Smooth muscle cell (in vitro differentiated cells): ENCODE measurements around the gene CHST15. TPM values are rescaled to one million over a fixed set of nuclear protein-coding genes. Genes with fewer than 3 reads are reported as not detected.

Source experiments
- DNase-seq: peaks from one replicate; lab custom pipeline; 2025; ENCODE audit not compliant: unreplicated experiment; lab: John Stamatoyannopoulos, UW
- H2AFZ ChIP-seq: fragments of 200-600 bp; sonication (generic); 2 replicates; pipeline ENCODE4 v1.6.0; 2016; ENCODE audit warnings: antibody characterized with exemption, low read depth, mild to moderate bottlenecking
- H3F3A ChIP-seq: fragments of 200-600 bp; sonication (generic); 2 replicates; pipeline ENCODE4 v1.6.0; 2017; ENCODE audit warnings: antibody characterized with exemption, low read depth
- H3K27ac ChIP-seq: fragments of 200-600 bp; sonication (generic); 2 replicates; pipeline ENCODE4 v1.5.1; 2016; ENCODE audit warnings: low read depth, mild to moderate bottlenecking
- H3K27me3 ChIP-seq: fragments of 200-600 bp; sonication (generic); 2 replicates; pipeline ENCODE4 v1.6.1; 2016; ENCODE audit warnings: low read depth, mild to moderate bottlenecking
- H3K36me3 ChIP-seq: fragments of 200-600 bp; sonication (generic); 2 replicates; pipeline ENCODE4 v1.5.1; 2016; ENCODE audit warnings: low read depth
- H3K4me1 ChIP-seq: fragments of 200-600 bp; sonication (generic); 2 replicates; pipeline ENCODE4 v1.5.1; 2016; ENCODE audit warnings: low read depth
- H3K4me2 ChIP-seq: fragments of 200-600 bp; sonication (generic); 2 replicates; pipeline ENCODE4 v1.6.0; 2016; ENCODE audit warnings: mild to moderate bottlenecking
- H3K4me3 ChIP-seq: fragments of 200-600 bp; sonication (generic); 2 replicates; pipeline ENCODE4 v1.5.1; 2016; ENCODE audit warnings: mild to moderate bottlenecking
- H3K79me2 ChIP-seq: fragments of 200-600 bp; sonication (generic); 2 replicates; pipeline ENCODE4 v1.6.0; 2016; ENCODE audit warnings: low read depth, mild to moderate bottlenecking
- H3K9ac ChIP-seq: fragments of 200-600 bp; sonication (generic); 2 replicates; pipeline ENCODE4 v1.6.0; 2016; ENCODE audit warnings: low read depth
- H3K9me3 ChIP-seq: fragments of 200-600 bp; sonication (generic); replicated peaks from 2 replicates; pipeline ENCODE4 v1.5.1; 2016; ENCODE audit warnings: low read depth
- H4K20me1 ChIP-seq: fragments of 200-600 bp; sonication (generic); 2 replicates; pipeline ENCODE4 v1.6.0; 2016; ENCODE audit warnings: low read depth
- WGBS: methylation state at CpG from one replicate; pipeline ENCODE4 v1.1.7; 2016; ENCODE audit warnings: low lambda C conversion rate; 5-methylcytosine and 5-hydroxymethylcytosine counted together
- polyA plus RNA-seq: library from polyadenylated mRNA; unstranded; fragments of >200 nt; fragmentation: Nextera tagmentation; extraction: Ambion mirVana; gene quantifications from 2 replicates; pipeline ENCODE4 v1.2.1, GENCODE V29; 2016
- total RNA-seq: library from RNA; depleted of rRNA; stranded (reverse); fragments of >200 nt; gene quantifications from 2 replicates; pipeline ENCODE4 v1.2.3, GENCODE V29; 2014
- TF ChIP-seq, protein P1 (sequence below): fragments of 200-600 bp; sonication (generic); IDR thresholded peaks from 2 replicates; pipeline ENCODE4 v1.5.1; 2017; ENCODE audit warnings: borderline replicate concordance, mild to moderate bottlenecking, antibody characterized with exemption; ENCODE audit not compliant: insufficient read depth, poor library complexity, severe bottlenecking

CHST15 gene
- total and polyA plus RNA-seq, 2 experiments from 2014 or later: 14.1 to 20.4 TPM

DNA sequence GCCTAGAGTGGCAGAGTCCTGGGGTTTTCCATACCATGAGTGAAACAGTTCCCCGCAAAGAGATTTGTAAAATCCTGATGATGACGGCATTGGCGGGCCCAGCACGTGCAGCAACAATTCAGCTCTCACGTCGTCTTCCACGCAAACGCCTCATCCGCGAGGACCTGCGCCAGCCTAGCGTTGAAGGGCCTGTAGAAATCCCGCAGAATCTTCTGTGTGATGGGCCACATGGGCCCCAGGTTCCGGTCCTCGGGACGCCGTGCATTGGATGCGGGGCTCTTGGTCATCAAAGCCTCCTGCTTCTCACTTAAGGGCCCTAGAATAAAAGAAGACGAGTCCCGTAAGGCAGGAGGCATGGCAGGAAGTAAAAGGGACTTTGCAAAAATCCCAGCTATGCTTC is 83.4 kb downstream of the CHST15 start:
- Histone ChIP-seq H3K4me2 (no peak overlapping the region), H3K9ac (no peak overlapping the region), H3K4me1 (no peaks in the 10 kb centered on the region), H3K27ac (no peak overlapping the region), H2AFZ (no peak overlapping the region), H3K79me2 (no peaks in the 10 kb centered on the region), H3K9me3 (no peaks in the 10 kb centered on the region), H3K36me3 (no peaks in the 10 kb centered on the region), H4K20me1 (no peaks in the 10 kb centered on the region), H3K4me3 (no peak overlapping the region), H3K27me3 (no peaks in the 10 kb centered on the region), H3F3A (no peaks in the 10 kb centered on the region)
- 97% methylated on average over 20 of the region's 20 CpGs for WGBS
- TF ChIP-seq, protein P1, sequence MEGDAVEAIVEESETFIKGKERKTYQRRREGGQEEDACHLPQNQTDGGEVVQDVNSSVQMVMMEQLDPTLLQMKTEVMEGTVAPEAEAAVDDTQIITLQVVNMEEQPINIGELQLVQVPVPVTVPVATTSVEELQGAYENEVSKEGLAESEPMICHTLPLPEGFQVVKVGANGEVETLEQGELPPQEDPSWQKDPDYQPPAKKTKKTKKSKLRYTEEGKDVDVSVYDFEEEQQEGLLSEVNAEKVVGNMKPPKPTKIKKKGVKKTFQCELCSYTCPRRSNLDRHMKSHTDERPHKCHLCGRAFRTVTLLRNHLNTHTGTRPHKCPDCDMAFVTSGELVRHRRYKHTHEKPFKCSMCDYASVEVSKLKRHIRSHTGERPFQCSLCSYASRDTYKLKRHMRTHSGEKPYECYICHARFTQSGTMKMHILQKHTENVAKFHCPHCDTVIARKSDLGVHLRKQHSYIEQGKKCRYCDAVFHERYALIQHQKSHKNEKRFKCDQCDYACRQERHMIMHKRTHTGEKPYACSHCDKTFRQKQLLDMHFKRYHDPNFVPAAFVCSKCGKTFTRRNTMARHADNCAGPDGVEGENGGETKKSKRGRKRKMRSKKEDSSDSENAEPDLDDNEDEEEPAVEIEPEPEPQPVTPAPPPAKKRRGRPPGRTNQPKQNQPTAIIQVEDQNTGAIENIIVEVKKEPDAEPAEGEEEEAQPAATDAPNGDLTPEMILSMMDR: no peak
- DNase-seq: no peak

DNA sequence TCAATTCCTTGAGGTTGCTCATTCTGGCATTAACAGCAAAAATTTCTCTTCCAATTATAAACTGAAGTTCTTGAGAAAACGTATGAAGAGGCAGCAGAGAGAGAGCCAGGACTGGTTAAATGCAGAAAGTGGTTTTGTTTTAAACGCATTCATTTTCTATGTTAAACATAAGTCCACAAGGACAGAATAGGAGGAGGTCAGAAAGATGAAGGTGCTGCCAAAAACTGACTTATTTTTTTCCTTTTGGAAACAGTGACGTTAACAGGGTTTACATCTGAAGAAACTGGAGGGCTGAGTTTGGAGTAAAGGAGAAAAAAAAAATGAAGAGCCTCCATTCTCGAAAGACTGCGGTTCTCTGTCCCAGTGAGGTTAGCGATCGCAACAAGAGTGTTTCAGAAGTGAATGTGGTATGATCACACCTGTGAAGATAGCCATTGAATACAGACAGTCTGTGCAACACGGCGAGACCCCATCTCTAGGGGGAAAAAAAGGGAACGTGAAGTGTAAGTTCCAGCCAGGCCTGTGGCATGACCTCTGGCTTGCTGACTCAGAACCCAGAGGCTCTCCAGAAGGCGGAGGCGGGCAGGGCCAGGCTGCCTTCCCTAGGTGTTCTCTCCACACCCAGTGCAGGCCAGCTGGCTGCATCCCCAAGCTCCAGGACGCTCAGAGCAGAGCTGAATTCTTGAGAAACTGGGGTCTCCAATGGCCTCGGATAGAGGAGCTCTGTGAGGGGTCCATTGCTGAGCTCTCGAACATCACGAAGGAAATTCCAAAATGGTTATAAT is 84.0 kb downstream of the CHST15 start:
- H3K4me3 ChIP-seq: no peak overlapping the region
- DNase-seq: no peak
- WGBS: 94% methylated on average over 16 of the region's 16 CpGs

DNA sequence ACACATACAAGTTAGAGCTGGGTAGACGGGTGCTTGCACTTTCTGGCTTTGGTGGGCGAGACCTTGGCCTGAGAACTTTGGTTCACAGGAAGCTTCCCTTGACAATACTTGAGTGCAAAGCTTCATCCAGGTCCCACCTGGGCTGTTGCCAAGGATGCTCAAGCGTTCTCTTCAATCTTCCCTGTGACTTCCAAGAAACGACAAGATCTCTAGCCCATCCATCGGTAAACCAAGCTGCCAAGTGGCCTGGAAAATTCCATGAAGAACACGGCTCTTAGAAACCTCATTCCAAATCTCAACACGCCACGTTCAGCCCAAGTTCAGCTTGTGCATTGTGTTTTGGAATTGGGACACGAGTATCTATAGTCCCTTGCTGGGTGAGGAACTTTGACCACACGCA is 84.7 kb downstream of the CHST15 start:
- H3K4me1 ChIP-seq: no peaks in the 10 kb centered on the region
- TF ChIP-seq, protein P1: no peak
- H2AFZ ChIP-seq: no peak overlapping the region
- 97% methylated on average over 10 of the region's 10 CpGs for WGBS
- no peaks in the 10 kb centered on the region for H3K36me3 ChIP-seq
- DNase-seq: no peak
- H3K4me2 ChIP-seq: no peak overlapping the region
- H3F3A ChIP-seq: no peaks in the 10 kb centered on the region
- no peaks in the 10 kb centered on the region for H3K9me3 ChIP-seq
- no peak overlapping the region for H3K4me3 ChIP-seq
- no peak overlapping the region for H3K9ac ChIP-seq
- H3K27me3 ChIP-seq: no peaks in the 10 kb centered on the region
- H4K20me1 ChIP-seq: no peaks in the 10 kb centered on the region
- no peak overlapping the region for H3K27ac ChIP-seq
- H3K79me2 ChIP-seq: no peaks in the 10 kb centered on the region

More for the DNA sequence above, 84.0 kb downstream of the CHST15 start:
- Histone ChIP-seq H3K79me2 (no peaks in the 10 kb centered on the region), H3K4me2 (no peak overlapping the region), H3K36me3 (no peaks in the 10 kb centered on the region), H3K9me3 (no peaks in the 10 kb centered on the region), H3K27me3 (no peaks in the 10 kb centered on the region), H3K9ac (no peak overlapping the region), H3K4me1 (no peaks in the 10 kb centered on the region), H2AFZ (no peak overlapping the region), H4K20me1 (no peaks in the 10 kb centered on the region), H3F3A (no peaks in the 10 kb centered on the region), H3K27ac (no peak overlapping the region)
- TF ChIP-seq, protein P1: no peak

DNA sequence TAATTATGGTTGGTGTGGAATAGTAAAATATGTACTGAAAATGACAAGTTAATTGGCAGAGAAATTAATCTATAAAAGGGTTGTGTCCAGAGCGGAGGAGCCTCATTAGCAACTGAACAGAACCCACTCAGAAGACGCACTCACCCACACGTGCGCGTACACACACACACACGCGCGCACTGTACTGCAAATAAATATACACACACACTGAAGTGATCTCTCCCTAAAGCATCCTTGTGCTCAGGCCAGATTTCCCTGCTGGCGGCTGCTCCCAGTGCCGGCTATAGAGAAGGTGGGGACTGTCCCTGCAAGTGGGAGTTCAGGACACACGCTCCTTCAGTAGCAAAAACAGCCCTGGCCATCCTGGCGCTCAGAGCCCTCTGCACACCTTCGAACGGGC is 85.2 kb downstream of the CHST15 start:
- Histone ChIP-seq H3K36me3 (no peaks in the 10 kb centered on the region), H3K27me3 (no peaks in the 10 kb centered on the region), H2AFZ (no peak overlapping the region), H3K9ac (no peak overlapping the region), H3K4me3 (no peak overlapping the region), H3K4me2 (no peak overlapping the region), H3F3A (no peaks in the 10 kb centered on the region), H3K79me2 (no peaks in the 10 kb centered on the region), H3K4me1 (no peaks in the 10 kb centered on the region), H4K20me1 (no peaks in the 10 kb centered on the region), H3K9me3 (no peaks in the 10 kb centered on the region), H3K27ac (no peak overlapping the region)
- TF ChIP-seq, protein P1: no peak
- no peak for DNase-seq
- WGBS: 95% methylated on average over 14 of the region's 14 CpGs
